Stimulated activated CD8-positive, alpha-beta memory T cell treated with anti-CD3 and anti-CD28 coated beads, Interleukin-12 subunit alpha, Interleukin-12 subunit beta, amount 100 ng/mL, for 24 hours (primary cell): ENCODE results near the gene HDAC7.
"Not testable (repeated sequence)": the region's sequence is repeated elsewhere in the genome, so short reads cannot be mapped to it uniquely, and the experiment has no call there.

Experiments
- DNase-seq: peaks from one replicate; pipeline ENCODE4 v3.0.0-alpha.2; 2020; ENCODE audit errors: extremely low read depth

Gene HDAC7

GRCh38 chr12:47812797-47813510 lies 6.7 kb downstream of the HDAC7 start:
- DNase-seq = peak; percentile 89

GRCh38 chr12:47811581-47812484 lies 7.9 kb downstream of the HDAC7 start:
- no peak for DNase-seq

- DNase-seq = no peak
Observed at GRCh38 chr12:47811072-47811396, 8.7 kb downstream of the HDAC7 start.

DNA sequence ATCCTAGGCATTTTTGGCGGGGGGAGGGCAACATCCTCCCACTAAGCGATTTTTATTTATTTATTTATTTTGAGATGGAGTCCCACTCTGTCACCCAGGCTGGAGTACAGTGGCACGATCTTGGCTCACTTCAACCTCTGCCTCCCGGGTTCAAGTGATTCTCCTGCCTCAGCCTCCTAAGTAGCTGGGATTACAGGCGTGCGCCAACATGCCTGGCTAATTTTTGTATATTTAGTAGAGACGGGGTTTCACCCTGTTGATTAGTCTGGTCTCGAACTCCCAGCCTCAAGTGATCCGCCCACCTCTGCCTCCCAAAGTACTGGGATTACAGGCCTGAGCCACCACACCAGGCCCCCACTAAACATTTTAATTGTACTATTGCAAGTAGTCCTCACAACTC lies 10.2 kb downstream of the HDAC7 start:
- not testable (repeated sequence) for DNase-seq

GRCh38 chr12:47808574-47809365 lies 10.9 kb downstream of the HDAC7 start:
- DNase-seq = no peak

DNA sequence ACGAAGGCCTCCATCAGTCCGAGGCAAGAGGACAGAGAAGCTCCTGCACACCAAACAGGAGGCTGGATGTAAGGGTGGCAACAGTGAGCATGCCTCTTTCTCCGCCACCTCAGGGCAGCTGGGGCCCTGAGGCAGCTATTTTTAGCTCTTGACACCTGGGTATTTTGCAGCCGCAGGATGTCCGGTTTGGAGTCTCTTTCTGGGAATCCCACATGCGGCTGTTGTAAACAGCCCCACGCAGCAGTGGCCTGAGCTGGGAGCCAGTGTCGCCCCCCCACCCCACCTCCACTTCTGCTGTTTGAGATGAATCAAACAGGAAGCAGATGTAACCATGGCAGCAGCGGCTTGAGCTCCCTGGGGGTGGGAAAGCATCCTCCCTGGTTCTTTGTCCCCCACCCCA lies 11.7 kb downstream of the HDAC7 start:
- DNase-seq = peak; percentile 70

- DNase-seq = no peak
Observed at GRCh38 chr12:47807338-47807737, 12.4 kb downstream of the HDAC7 start.

DNA sequence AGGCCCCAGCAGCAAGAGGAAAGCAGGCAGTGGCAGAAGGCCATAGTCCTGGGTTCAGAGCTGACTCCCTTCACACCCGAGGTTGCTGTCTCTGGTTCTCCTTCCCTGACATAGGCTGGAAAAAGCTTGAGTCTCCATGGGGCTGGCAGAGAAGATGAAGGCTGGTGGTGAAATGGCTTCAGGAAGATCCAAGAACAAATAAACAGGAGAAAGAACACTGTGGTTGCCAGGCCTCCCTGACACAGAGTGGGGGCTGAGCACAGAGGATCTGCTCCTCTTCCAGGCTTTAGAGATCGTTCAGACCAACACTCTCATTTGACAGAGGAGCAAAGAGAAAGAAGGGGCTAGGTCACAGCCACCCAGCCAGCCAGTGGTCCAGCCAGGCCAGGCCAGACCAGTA lies 14.3 kb downstream of the HDAC7 start:
- DNase-seq = no peak

- DNase-seq = no peak
Observed at GRCh38 chr12:47804171-47804570, 15.5 kb downstream of the HDAC7 start.

- no peak for DNase-seq
Observed at GRCh38 chr12:47803191-47803875, 16.4 kb downstream of the HDAC7 start.

- DNase-seq = no peak
Observed at GRCh38 chr12:47802312-47802711, 17.4 kb downstream of the HDAC7 start.

GRCh38 chr12:47801904-47802246 lies 17.8 kb downstream of the HDAC7 start:
- DNase-seq = no peak

- DNase-seq = no peak
Observed at GRCh38 chr12:47801170-47801903, 18.4 kb downstream of the HDAC7 start.

DNA sequence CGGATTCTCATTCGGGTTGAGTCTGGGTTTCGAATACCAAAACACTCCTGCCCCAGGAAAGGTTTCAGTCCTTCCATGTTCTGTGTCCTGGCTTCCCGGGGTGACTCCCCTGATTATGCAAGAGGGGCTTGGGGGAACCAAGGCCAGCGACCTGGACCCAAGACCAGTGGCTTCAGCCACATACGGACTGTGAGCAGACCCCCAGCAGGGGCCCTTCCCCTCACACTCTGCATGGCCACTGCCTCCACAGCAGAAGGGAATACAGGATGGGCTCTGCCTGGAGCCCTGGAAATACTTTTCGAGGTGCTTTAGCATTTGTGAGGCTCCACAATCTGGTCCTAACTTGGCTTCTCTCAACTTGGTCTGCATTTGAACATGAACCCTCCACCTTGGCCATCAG lies 19.1 kb downstream of the HDAC7 start:
- no peak for DNase-seq

- DNase-seq = no peak
Observed at GRCh38 chr12:47799357-47799955, 20.2 kb downstream of the HDAC7 start.

GRCh38 chr12:47798382-47798948 lies 21.2 kb downstream of the HDAC7 start:
- no peak for DNase-seq

DNA sequence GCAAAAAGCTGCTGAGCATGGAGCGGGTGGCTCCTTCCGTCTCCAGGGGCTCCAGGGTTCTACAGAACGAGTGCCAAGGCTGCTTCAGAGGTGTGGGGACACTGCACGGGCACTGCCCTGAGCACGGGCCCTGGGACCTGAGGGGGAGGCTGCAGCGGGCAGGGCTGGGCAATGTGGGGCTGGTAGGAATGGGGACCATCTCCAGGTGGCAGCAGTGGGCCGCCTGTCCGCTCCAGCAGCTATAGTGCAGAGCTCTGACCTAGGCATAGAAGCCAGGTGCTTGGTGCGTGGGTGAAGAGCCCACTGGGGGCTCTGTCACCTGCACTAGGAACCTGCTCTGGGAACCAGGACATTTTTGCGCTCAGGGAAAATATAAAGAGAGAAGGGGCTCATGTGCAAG lies 22.3 kb downstream of the HDAC7 start:
- DNase-seq = no peak

DNA sequence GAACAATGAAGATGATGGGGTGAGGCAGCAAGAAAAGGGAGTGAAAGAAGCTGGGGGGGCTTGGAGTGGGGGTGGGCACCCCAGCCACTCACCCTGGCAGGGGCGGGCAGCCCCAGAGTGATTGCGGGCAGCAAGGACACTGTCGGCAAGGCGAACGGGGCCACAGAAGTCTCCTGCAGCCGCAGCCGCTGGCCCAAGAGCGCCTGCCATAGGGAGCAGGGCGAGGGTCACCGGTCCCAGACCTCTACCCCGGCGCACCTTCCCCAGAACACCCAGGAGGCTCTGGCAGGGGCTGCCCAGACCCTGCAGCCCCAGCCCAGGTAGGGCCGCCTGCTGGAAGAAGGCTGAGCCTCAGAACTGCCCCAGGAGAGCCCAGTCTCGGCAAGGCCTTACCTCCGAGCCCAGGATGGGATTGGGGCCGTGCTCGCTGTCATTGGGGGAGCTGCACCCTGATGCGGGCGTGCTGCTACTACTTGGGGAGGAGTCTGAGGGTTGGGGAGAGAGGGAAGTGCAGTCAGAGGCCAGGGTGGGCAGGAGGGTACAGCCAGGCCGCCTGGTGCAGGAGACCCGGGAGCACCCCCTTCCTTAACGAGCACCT lies 23.8 kb downstream of the HDAC7 start:
- no peak for DNase-seq

GRCh38 chr12:47795121-47795813 lies 24.4 kb downstream of the HDAC7 start:
- DNase-seq = no peak
